ENCODE results near the gene SNX20. TPM values are rescaled to one million over a fixed set of nuclear protein-coding genes. Genes with fewer than 3 reads are reported as not detected.

SNX20 gene
- total RNA-seq, 1 donor from 2014 or later: not detected

- no peak overlapping the region for H3K4me3 Mint-ChIP-seq (ENCODE audit: unreplicated experiment)
- peaks cover 18% of the 10 kb centered on the region for H3K27me3 Mint-ChIP-seq (ENCODE audit: unreplicated experiment)
- no peak for TF ChIP-seq CTCF (IDR thresholded peaks at IDR 0.05; ENCODE audit: unreplicated experiment)
- no peaks in the 10 kb centered on the region for H3K9me3 Mint-ChIP-seq (ENCODE audit: unreplicated experiment)
- no peak for DNase-seq (ENCODE audit: low spot score)
- peaks cover 22% of the 10 kb centered on the region for H3K4me1 Mint-ChIP-seq (ENCODE audit: unreplicated experiment)
- no peak overlapping the region for H3K27ac Mint-ChIP-seq (ENCODE audit: unreplicated experiment)
- no peaks in the 10 kb centered on the region for H3K36me3 Mint-ChIP-seq (ENCODE audit: low read depth, unreplicated experiment)
These were observed 55.7 kb downstream of the SNX20 start for GRCh38 chr16:50625374-50625773.

GRCh38 chr16:50624449-50624970 is 56.6 kb downstream of the SNX20 start:
- Mint-ChIP-seq H3K27me3 (ENCODE audit: unreplicated experiment) (peaks cover 20% of the 10 kb centered on the region), H3K36me3 (ENCODE audit: low read depth, unreplicated experiment) (no peaks in the 10 kb centered on the region), H3K27ac (ENCODE audit: unreplicated experiment) (no peak overlapping the region), H3K4me1 (ENCODE audit: unreplicated experiment) (peaks cover 16% of the 10 kb centered on the region), H3K9me3 (ENCODE audit: unreplicated experiment) (no peaks in the 10 kb centered on the region), H3K4me3 (ENCODE audit: unreplicated experiment) (no peak overlapping the region)
- DNase-seq (ENCODE audit: low spot score): no peak
- TF ChIP-seq CTCF (IDR thresholded peaks at IDR 0.05; ENCODE audit: unreplicated experiment): no peak

- peaks cover 20% of the 10 kb centered on the region for H3K27me3 Mint-ChIP-seq (ENCODE audit: unreplicated experiment)
- H3K27ac Mint-ChIP-seq (ENCODE audit: unreplicated experiment): no peak overlapping the region
- H3K4me3 Mint-ChIP-seq (ENCODE audit: unreplicated experiment): no peak overlapping the region
- H3K4me1 Mint-ChIP-seq (ENCODE audit: unreplicated experiment): peaks cover 16% of the 10 kb centered on the region
- no peaks in the 10 kb centered on the region for H3K9me3 Mint-ChIP-seq (ENCODE audit: unreplicated experiment)
- DNase-seq (ENCODE audit: low spot score): no peak
- no peak for TF ChIP-seq CTCF (IDR thresholded peaks at IDR 0.05; ENCODE audit: unreplicated experiment)
- H3K36me3 Mint-ChIP-seq (ENCODE audit: low read depth, unreplicated experiment): no peaks in the 10 kb centered on the region
These were observed 58.3 kb downstream of the SNX20 start for GRCh38 chr16:50622643-50623369.

- H3K4me1 Mint-ChIP-seq (ENCODE audit: unreplicated experiment): peaks cover 16% of the 10 kb centered on the region
- no peak overlapping the region for H3K4me3 Mint-ChIP-seq (ENCODE audit: unreplicated experiment)
- H3K36me3 Mint-ChIP-seq (ENCODE audit: low read depth, unreplicated experiment): no peaks in the 10 kb centered on the region
- no peaks in the 10 kb centered on the region for H3K9me3 Mint-ChIP-seq (ENCODE audit: unreplicated experiment)
- DNase-seq (ENCODE audit: low spot score): no peak
- no peak overlapping the region for H3K27ac Mint-ChIP-seq (ENCODE audit: unreplicated experiment)
- peaks cover 20% of the 10 kb centered on the region for H3K27me3 Mint-ChIP-seq (ENCODE audit: unreplicated experiment)
- TF ChIP-seq CTCF (IDR thresholded peaks at IDR 0.05; ENCODE audit: unreplicated experiment): no peak
These were observed 59.1 kb downstream of the SNX20 start for GRCh38 chr16:50622029-50622428.

Other genes with a start within 250 kb of the SNX20 start
- gene NKD1, start 132.9 kb downstream of the SNX20 start, total RNA-seq (ENCODE audit: unreplicated experiment): 2.4 TPM
- gene NOD2, start 12.3 kb upstream of the SNX20 start, total RNA-seq (ENCODE audit: unreplicated experiment): 0.51 TPM
- 30.7 TPM for gene CYLD, start 60.8 kb upstream of the SNX20 start, total RNA-seq (ENCODE audit: unreplicated experiment)

Measured in endothelial cell (in vitro differentiated cells).